GM19372 (cell line): ENCODE results near the gene SH2B3.
"Not testable (repeated sequence)": the region's sequence is repeated elsewhere in the genome, so short reads cannot be mapped to it uniquely, and the experiment has no call there.

Source experiments
- ATAC-seq: cut with Tn5 transposase; IDR thresholded peaks from one replicate; pipeline ENCODE4 v1.9.1; 2021; ENCODE audit warnings: mild to moderate bottlenecking, low read depth, moderate library complexity; ENCODE audit not compliant: unreplicated experiment

The SH2B3 gene

DNA sequence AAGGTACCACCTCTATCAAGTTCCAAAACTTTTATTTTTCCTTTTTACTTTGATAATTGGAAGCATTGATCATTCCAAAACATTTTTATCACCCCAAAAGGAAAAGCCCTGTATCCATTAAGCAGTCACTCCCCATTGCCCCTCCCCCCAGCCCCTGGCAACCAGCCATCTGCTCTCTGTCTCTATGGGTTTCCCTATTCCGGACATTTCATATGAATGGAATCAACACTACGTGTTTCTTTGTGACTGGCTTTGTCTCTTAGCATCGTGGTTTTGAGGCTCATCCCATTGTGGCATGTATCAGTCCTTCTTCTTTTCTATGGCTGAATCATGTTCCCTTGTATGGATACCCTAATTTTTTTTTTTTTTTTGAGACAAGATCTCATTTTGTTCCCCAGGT, 18.8 kb upstream of the SH2B3 start:
- ATAC-seq = no peak

DNA sequence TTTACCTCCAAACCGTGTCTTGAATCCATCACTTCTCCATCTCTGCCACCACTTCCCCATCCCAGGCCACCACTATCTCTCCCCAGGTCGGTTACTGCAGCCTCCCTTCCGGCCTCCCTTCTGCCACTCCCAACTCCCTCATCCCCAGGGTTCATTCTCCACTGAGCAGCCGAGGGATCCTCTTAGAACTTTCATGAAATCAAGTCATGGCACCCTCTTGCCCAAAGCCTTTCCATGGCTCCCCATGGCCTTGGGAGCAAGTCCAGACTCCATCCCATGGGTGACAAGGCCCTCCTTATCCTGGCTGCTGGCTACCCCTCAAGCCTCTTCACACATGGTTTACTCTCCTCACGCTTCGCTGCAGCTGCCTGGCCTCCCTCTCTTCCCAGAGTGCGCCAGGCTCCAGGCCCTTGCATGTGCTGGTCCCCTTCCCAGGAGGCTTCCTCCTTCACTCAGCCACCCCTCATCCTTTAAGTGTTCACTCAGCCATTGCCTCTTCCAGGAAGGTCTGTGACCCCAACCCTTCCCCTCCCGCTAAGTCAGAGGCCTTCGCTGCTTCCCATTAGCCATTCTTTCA, 17.9 kb upstream of the SH2B3 start:
- ATAC-seq = no peak

DNA sequence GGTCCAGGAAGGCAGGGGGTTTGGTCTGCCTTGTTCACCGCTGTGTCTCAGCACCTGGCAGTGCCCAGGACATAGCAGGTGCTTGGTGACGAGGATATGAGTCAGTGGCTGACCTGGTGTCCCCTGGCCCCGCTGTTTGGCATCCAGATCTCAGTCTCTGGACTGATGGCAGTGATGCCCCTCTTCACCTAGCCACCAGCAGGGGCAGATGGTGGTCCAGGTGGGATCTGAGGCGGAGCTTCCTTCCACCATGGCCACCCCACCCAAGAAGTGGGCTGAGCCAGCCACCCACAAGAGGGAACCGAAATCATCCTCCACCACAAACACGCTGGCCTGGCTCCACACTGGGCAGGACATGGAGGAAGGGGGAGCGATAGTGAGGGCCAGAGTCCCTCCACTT, 16.1 kb upstream of the SH2B3 start:
- ATAC-seq = no peak

DNA sequence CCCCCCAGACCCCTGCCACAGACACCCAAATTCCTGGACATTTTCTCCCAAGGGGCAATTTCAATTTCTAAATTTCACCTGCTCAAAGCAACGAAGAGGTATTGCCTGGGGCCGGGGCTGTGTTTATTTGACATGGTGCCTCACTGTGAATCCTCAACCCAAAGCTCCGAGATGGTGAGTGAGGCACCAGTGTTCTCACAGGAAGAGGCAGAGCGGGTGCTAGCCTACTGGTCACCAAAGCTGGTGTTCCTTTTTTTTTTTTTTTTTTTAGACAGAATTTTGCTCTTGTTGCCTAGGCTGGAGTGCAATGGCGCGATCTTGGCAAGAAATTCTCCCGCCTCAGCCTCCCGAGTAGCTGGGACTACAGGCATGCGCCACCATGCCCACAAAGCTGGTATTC, 14.8 kb upstream of the SH2B3 start:
- ATAC-seq = no peak

DNA sequence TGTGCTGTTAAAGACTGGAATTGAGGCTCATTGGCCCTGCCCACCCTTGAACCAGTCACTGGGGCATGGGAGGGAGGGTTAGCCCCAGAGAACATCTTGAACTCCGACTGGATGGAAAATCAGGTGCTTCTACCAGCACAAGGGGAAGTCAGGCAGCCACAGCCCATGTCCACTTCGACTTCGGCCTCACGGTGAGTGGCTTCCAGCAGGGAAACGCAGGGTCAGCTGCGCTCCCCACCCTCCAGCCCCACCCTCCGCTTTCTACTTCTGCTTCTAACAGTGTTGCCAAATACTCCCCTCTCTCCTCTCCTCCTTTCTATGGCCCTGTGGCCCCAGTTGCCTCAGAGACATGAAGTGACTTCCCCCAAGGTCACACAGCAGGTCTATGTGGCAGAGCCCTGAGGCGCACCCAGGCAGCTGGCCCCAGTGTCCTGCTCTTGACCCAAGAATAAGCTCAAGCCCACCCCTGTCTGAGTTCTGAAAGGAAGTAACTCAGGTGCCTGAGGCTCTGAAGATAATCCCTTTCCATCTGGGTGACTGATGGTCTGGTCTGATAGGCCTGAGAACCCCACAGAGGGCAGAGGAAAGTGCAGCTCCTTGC, 11.9 kb upstream of the SH2B3 start:
- no peak for ATAC-seq

DNA sequence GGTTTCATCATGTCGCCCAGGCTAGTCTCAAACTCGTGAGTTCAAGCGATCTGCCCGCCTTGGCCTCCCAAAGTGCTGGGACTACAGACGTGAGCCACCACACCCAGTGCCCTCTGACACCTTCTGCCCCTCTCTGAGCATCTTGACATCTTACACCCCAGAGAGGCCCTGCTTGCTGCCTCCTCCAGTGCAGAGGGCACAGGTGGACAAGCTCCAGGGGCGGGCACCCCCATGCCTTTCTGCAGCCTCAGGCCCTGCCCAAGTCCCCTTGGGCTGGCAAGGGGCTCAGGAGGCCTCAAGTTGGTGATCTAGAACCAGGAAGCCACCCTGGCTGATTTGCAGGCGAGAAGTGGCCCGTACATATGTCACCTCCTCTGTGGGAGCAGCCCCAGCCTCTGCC, 11.2 kb upstream of the SH2B3 start:
- ATAC-seq = no peak

DNA sequence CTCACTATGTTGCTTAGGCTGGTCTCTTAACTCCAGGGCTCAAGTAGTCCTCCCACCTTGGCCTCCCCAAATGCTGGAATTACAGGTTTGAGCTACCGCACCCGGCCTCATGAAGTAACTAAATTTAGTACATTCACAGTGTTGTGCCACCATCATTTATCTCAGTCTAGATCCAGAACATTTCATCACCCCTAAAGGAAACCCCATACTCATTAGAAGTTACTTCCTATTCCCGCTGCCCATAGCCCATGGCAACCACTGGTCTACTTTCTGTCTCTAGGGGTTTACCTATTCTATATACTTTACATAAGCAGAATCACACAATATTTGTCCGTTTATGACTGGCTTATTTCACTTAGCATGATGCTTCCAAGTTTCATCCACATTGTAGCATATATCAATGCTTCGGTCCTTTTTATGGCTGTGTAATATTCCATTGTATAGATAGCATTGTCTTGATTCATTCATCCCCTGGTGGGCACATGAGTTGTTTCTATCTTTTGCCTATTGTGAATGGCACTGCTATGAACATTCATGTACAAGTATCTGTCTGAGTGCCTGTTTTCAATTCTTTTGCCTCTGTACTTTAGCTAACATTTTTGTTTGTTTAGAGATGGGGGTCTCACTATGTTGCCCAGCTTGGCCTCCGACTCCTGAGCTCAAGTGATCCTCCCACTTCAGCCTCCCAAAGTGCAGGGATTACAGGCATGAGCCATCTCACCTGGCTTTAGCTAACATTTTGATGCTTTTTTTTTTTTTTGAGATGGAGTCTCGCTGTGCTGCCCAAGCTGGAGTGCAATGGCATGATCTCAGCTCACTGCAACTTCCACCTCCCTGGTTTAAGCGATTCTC, 10.2 kb upstream of the SH2B3 start:
- ATAC-seq = no peak

DNA sequence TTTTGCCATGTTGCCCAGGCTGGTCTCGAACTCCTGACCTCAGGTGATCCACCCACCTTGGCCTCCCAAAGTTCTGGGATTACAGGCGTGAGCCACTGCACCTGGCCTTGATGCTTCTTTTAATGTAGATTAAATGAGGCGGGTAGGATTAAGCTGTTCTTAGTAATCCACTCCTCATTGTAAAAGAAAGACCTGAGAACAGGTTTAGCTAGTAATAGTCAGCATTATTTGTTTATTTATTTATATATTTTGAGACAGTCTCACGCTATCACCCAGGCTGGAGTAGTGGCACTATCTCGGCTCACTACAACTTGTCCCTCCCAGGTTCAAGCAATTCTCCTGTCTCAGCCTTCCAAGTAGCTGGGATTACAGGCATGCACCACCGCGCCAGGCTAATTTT, 9.5 kb upstream of the SH2B3 start:
- not testable (repeated sequence) for ATAC-seq

DNA sequence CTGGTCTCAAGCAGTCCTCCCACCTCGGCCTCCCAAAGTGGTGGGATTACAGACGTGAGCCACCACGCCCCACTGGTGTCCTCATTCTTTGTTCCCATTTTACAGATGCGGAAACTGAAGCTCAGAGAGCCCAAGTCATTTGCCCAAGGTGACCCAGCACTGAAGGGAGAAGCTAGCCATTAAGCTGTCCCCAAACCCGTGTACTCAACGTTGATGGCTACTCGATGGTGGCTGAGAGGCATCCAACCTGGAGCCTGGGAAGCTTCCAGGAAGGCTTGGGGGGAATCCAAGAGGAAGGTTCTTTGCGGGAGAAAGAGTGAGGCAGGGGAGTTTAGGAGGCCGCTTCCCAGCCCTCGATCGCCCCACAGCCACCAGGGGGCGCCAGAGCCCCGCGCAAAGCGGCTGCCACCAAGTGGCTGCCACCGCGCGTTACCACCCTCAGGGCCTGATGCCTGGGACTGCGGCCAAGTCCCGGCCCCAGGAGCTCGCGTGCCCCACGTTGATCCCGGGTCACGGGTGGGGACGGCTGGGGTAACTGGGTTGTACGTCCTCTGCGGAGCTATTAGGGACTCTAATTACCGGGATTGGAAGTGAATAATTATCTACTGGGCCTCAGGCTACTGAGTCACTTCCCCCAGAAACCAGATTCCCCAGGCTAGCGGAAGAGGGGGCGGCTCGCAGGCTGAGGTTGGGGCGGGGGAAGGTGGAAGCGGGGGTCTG, 8.8 kb upstream of the SH2B3 start:
- peak; percentile 58 for ATAC-seq

DNA sequence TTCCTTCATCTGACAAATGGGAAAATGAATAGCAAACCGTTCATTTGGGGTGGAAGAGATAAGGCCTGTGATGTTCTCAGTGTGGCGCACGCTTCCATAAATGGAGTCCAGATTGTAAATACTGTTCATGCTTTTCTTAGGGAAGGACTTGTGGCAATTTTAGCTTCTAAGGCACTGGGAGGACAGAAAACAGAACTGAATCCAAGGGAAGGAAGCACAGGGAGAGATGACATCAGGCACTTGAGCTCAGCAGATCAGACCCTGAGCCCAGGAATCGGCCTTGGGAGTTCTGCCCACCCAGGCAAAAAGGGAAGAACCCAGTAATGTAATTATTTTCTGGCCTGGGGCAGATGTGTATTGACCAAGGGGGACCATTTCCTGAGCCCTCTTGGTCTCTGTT, 7.2 kb upstream of the SH2B3 start:
- ATAC-seq = no peak

DNA sequence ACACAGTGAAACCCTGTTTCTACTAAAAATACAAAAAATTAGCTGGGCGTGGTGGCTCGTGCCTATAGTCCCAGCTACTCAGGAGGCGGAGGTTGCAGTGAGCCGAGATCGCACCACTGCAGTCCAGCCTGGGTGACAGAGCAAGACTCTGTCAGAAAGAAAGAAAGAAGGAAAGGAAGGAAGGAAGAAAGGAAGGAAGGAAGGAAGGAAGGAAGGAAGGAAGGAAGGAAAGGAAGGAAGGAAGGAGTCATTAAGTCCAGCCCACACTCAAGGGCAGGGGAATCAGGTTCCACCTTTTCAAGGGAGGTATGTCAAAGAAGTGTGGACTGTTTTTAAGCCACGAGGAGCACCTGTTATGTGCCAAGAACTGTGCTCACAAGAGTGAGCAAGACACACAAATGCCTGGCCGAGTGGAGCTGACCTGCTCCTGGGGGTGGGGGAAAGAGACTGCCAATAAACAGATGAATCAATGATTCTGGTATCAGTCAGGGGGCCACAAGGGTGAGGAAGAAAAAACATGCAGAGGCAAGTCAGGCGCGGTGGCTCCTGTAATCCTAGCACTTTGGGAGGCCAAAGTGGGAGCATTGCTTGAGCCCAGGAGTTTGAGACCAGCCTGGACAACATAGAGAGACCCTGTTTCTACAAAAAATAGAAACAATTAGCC, 5.8 kb upstream of the SH2B3 start:
- not testable (repeated sequence) for ATAC-seq

DNA sequence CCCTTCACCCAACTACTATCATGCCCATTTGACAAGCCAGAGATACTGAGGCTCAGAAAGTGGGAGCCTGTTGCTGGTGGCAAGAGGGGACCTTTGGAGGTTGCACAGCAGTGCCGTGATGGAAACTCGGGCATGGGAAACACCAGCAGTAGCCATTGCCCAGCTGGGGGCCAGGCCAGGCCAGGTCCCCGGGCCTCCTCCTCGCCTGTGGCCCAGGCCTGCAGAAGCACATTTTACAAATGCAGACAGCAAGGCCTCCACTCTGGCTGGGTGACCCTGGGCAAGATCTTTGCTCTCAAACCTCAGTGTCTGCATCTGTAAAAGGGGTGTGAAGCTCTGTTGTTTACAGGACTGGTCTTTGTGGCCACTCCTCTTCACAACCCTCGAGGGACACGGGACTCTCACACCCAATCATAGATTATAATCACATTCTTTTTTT, 4.5 kb upstream of the SH2B3 start:
- no peak for ATAC-seq

DNA sequence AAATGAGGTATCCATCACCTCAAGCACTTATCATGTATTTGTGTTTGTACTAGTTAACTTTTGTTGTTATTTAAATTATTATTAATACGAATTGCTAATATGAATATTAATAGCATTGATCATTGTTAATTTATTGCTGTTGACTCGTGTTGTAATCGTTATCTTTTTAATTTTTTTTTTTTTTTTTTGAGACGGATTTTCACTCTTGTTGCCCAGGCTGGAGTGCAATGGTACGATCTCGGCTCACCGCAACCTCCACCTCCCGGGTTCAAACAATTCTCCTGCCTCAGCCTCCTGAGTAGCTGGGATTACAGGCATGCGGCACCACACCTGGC, 3.3 kb upstream of the SH2B3 start:
- not testable (repeated sequence) for ATAC-seq

DNA sequence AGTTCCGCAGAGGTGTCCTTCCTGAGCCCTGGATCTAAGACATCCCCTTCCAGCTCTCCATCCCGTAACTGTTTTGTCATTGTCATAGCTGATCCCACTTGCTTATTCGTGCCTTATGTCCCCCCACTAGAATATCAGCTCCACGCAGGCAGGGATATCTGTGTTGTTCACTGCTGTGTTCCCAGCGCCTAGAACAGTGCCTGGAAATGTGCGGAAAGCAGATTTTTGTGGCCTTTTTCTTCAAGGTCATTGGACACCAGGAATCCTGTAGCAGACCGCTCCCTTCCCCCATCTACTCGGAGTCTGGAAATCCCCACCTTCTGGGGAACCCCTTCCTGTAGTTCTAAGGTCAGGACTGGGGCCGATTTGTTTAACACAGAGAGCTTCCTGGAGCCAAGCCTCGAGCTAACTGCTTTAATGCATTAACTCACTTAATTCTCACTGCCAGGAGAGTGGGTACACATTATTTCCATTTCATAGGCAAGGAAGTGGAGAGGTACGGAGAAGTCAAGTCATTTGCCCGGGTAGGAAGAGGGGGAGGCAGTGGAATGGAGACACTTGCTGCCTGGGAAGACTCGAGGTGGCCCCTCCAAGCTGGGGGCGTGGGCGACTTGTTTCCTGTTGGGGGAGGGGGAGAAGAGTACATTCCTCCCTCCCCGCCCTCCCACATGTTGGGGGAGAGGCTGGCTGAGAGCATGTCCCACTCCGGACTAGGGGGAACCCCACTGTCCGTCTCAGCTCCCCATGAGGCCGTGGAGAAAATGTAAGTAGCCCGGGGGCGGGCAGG, 1.2 kb upstream of the SH2B3 start:
- peak; percentile 1 for ATAC-seq

DNA sequence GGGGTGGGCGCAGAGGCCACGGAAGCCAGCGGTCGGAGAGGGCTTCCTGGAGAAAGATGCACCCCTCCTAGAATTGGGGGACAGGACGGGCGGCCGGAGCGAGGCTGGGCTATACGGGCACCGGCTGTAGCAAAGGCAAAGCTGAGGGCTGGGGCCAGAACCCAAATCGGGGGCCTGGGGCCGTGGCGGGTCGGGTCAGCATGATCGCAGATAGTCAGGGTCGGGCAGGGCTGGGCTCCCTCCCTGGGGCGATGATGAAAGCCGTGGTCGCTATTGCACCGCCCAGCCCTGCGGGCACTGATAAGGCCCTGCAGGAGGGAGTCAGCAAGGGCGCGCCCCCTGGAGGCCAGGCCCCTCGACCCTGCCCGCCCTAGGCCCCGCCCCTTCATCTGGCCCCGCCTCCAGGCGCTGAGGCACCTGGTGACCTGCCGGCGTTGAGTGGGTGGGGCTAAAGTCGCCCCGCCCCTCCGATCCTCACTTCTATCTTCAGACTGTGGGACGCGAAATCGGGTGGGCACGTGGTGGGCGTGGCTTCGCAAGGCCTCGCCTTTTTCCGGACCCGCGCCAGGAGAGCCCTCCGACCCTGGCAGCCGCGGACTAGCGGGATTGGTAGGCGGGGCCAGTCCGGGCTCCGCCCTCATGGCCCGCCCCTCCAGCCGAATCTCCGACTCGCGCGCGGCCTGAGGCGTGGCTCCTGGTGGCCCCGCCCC, 419 bp upstream of the SH2B3 start:
- peak; percentile 60 for ATAC-seq

DNA sequence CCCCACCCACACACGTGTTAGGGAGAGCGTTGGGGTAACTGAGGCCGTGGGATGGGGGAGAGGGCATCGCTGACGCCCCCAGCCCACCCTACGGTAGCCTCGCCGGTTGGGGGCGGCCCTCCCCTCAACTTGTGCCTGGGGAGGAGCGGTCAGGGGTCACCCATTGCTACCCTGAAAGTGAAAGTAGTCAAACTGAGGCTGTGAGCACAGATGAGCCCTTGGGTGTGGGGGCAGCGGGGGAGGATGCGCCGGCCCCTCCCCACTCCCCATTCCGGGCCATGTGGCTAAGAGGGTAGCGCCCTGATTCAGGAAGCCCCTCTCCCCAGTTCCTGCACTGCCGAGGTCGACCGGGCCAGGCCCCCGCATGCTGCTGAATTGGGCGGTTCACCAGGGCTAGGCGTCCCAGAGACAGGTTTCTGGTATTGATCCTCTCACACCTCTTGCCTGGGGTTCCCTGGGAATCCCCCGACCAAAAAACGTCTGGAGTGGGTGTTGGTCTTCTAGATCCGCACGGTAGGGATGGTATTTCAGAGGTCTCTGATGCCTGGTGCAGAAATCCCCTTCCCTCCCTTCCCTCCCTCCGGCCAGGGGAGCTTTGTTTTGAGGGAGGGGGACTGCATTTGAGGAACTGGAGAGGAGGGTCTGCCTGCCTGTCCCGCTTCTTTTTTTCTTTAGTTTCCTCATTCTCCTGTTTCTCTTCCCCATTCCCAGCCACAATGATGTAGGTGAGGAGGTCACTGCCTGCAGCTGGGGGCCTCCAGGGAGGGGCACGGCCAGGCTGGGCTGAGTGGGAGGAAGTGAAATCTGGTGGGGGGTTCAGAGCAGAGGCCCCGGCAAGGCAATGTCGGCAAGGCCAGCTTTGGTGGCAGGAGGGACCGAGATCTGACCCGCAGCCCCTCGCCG, 1.0 kb downstream of the SH2B3 start:
- ATAC-seq = no peak

DNA sequence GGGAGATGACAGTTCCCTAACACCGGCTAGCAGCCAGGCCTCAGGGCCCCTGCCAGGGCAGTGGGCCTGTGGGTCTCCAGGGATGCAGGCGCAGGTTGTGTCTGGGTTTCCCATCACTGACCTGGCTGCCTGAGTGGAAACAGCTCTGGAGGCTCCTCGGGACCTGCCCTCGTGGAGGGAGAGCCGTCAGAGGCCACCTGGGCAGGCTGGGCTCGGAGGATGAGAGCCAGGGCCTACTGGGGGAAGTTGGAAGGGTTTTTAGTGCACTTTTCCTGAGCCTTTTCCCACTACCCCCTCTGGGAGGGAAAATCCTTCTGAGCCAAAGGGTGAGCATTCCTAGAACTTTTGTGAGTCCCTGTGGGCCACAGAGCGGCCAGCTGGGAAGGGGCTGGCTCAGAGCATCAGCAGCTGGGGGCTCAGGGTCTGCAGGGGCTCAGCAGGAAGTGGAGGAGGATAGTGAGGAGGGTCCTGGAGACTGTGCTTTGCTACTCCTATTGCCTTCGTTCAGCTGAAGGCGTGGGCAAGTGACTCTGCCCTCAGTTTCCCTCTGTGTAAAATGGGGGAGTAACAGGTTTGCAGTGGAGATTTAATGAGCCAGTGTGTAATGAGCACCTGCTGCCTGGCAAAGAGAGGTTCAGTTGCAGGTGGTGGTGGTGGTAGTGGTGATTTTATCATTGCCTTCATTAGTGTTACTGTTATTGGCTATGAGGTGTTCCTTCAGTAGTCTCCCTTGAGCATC, 1.8 kb downstream of the SH2B3 start:
- ATAC-seq = no peak

DNA sequence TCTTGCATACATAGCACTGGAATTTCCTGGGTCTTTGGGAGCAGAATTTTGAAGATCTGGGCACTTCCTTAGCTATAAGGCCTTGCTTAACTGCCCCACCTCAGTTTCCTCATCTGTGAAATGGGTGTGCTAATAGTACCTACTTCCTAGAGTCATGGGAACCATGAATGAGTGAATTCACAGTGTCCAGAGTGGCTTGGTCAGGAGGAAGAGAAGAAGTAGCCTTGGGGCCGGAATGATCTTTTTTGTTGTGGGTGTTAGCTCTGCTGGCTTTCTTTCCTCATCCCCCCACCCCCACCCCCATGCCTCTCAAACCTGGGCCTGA, 2.4 kb downstream of the SH2B3 start:
- no peak for ATAC-seq
